Endodermal cell (in vitro differentiated cells): ENCODE data around the gene PHLDB2. TPM values are rescaled to one million over a fixed set of nuclear protein-coding genes. Genes with fewer than 3 reads are reported as not detected.
A peak's percentile ranks its signal among the peaks of the same experiment; 100 is the strongest.

Experiments
- DNase-seq: peaks from one replicate; pipeline ENCODE4 v3.0.0-alpha.2; 2017
- H3K27ac ChIP-seq: 2 replicates; pipeline ENCODE4 v1.5.1; 2013; ENCODE audit warnings: mild to moderate bottlenecking, low read depth, low read length, moderate library complexity
- H3K27me3 ChIP-seq: 2 replicates; pipeline ENCODE4 v1.6.1; 2013; ENCODE audit warnings: mild to moderate bottlenecking, low read length, moderate library complexity; ENCODE audit not compliant: insufficient read depth, control insufficient read depth, poor library complexity, severe bottlenecking
- H3K36me3 ChIP-seq: 2 replicates; pipeline ENCODE4 v1.7.0; 2013; ENCODE audit warnings: mild to moderate bottlenecking, low read length, moderate library complexity; ENCODE audit not compliant: control insufficient read depth, insufficient read depth
- H3K4me1 ChIP-seq: one replicate; pipeline ENCODE4 v1.7.0; 2013; ENCODE audit warnings: low read length; ENCODE audit not compliant: control insufficient read depth, insufficient read depth
- H3K4me3 ChIP-seq: 2 replicates; pipeline ENCODE4 v1.5.1; 2013; ENCODE audit warnings: mild to moderate bottlenecking, low read length, moderate library complexity
- H3K9ac ChIP-seq: 2 replicates; pipeline ENCODE4 v1.6.1; 2013; ENCODE audit warnings: mild to moderate bottlenecking, low read length, moderate library complexity; ENCODE audit not compliant: poor library complexity, severe bottlenecking; ENCODE audit errors: extremely low read depth
- H3K9me3 ChIP-seq: 2 replicates; pipeline ENCODE4 v1.6.1; 2013; ENCODE audit warnings: mild to moderate bottlenecking, low read length, moderate library complexity; ENCODE audit not compliant: control insufficient read depth
- H3K27ac Mint-ChIP-seq: 2 replicates; pipeline ENCODE4 v1.8.0; 2020; ENCODE audit warnings: mixed read lengths
- H3K27me3 Mint-ChIP-seq: 2 replicates; pipeline ENCODE4 v1.8.0; 2021; ENCODE audit warnings: mild to moderate bottlenecking, mixed read lengths; ENCODE audit not compliant: insufficient read depth
- H3K36me3 Mint-ChIP-seq: 2 replicates; pipeline ENCODE4 v1.8.0; 2020; ENCODE audit warnings: low read depth, mixed read lengths
- H3K4me1 Mint-ChIP-seq: 2 replicates; pipeline ENCODE4 v1.8.0; 2020; ENCODE audit warnings: mixed read lengths
- H3K4me3 Mint-ChIP-seq: 2 replicates; pipeline ENCODE4 v1.8.0; 2020; ENCODE audit warnings: mild to moderate bottlenecking, moderate library complexity, mixed read lengths
- H3K9me3 Mint-ChIP-seq: 2 replicates; pipeline ENCODE4 v1.8.0; 2020; ENCODE audit warnings: mild to moderate bottlenecking, mixed read lengths
- WGBS, 2 experiments: methylation state at CpG; one replicate each; pipeline versions ENCODE4 v1.1.5 to v1.1.7; 2013; ENCODE audit warnings: missing lambda C conversion rate in 2 of 2, mixed read lengths in 1 of 2; ENCODE audit not compliant: insufficient coverage in 1 of 2, insufficient read length in 1 of 2; 5-methylcytosine and 5-hydroxymethylcytosine counted together
- total RNA-seq, 2 donors: library from RNA; stranded (reverse); fragmentation: NEBNext Ultra II Directional in 1 of 2; extraction: Animal tissue kit (Norgen Biotek cat#: 25700) in 1 of 2; gene quantifications; 2 replicates in 1 of 2; 3 replicates in 1 of 2; pipeline ENCODE4 v1.2.1, GENCODE V29; 2021
- TF ChIP-seq, protein P1 (sequence below): fragments of 200-600 bp; sonication (generic); conservative IDR thresholded peaks from 2 replicates; pipeline ENCODE4 v1.5.0; 2021; ENCODE audit warnings: antibody characterized with exemption, mild to moderate bottlenecking

PHLDB2 gene
- total RNA-seq, 2 donors from 2014 or later = 59.5 to 67.4 TPM

DNA sequence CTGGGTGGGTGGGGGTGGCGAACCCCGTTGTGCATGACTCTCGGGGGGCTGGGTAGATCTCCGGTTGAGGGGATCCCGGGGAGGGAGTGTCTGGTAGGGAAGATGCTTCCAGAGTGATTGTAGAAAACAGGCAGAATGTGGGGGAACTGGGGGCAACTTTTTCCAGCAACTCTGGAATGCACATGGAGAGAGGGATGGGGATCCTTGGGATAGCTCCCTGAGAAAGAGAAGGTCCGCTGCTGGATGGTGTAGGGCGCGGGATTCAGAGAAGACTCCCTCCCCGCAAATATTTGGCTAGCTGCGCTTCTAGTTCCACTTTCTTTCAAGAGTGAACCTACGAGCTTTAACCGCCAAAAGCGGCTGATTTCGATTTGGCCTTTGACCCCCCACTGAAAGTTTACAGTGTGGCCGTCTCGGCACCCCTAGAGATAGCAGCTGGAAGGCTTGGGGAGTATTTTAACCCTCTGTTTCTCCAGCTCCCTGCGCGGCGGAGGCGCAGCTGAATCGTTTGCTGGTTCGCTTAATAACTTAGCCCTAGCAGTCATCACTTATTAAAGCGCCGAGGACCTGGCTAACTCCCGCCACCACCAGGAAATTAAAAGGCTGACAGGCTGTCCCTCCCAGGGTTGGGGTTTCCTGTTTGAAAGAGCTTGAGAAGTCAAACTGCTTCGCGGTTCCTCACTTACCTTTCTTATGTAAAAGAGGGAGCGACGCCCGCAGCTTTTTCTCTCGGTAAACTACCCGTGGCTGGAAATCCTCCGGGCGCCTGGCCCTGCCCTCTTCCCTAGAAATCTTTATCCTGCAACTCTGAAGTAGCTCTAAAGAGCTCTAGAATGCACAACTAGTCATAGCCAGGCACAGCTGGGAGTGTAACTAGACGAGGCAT, 1.2 kb downstream of the PHLDB2 start:
- Histone ChIP-seq H3K4me3 (peak overlapping the region; percentile 92), H3K36me3 (no peaks in the 10 kb centered on the region), H3K27ac (peak overlapping the region; percentile 80), H3K27me3 (no peaks in the 10 kb centered on the region), H3K9me3 (no peaks in the 10 kb centered on the region), H3K9ac (peak overlapping the region; percentile 58), H3K4me1 (peaks cover 25% of the 10 kb centered on the region)
- peaks cover 4% of the 10 kb centered on the region for H3K27me3 Mint-ChIP-seq
- no peaks in the 10 kb centered on the region for H3K9me3 Mint-ChIP-seq
- H3K4me3 Mint-ChIP-seq = peak overlapping the region; percentile 95
- TF ChIP-seq, protein P1, sequence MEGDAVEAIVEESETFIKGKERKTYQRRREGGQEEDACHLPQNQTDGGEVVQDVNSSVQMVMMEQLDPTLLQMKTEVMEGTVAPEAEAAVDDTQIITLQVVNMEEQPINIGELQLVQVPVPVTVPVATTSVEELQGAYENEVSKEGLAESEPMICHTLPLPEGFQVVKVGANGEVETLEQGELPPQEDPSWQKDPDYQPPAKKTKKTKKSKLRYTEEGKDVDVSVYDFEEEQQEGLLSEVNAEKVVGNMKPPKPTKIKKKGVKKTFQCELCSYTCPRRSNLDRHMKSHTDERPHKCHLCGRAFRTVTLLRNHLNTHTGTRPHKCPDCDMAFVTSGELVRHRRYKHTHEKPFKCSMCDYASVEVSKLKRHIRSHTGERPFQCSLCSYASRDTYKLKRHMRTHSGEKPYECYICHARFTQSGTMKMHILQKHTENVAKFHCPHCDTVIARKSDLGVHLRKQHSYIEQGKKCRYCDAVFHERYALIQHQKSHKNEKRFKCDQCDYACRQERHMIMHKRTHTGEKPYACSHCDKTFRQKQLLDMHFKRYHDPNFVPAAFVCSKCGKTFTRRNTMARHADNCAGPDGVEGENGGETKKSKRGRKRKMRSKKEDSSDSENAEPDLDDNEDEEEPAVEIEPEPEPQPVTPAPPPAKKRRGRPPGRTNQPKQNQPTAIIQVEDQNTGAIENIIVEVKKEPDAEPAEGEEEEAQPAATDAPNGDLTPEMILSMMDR = peak; percentile 63
- H3K36me3 Mint-ChIP-seq = no peaks in the 10 kb centered on the region
- peak; percentile 94 for DNase-seq
- peaks cover 67% of the 10 kb centered on the region for H3K4me1 Mint-ChIP-seq
- WGBS, 2 experiments = 0 to 1% methylated on average over 19 to 35 of the region's 35 CpGs
- H3K27ac Mint-ChIP-seq = peak overlapping the region; percentile 95

DNA sequence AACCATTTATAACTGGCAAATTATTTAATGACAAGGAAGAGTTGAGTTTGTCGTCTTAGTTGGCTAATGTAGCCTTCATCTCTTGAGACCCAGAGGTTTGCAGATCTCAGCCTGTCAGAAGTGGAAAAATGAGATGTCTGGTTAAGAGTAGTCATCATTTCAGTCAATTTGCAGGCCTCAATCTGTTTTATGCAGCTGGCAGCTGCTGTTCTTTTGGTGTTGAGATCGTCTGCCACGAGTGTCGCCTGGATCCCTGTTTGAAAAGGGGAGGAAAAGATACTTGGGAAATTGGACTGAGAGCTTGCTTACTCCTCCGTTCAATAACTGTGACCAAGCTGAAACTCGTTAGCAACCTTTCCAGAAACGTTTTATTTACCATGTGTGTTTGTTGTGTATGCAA, 2.3 kb downstream of the PHLDB2 start:
- TF ChIP-seq, protein P1 = no peak
- Mint-ChIP-seq H3K27ac (no peak overlapping the region), H3K4me3 (peak overlapping the region; percentile 95), H3K27me3 (peaks cover 4% of the 10 kb centered on the region), H3K4me1 (peaks cover 67% of the 10 kb centered on the region), H3K9me3 (no peaks in the 10 kb centered on the region), H3K36me3 (no peaks in the 10 kb centered on the region)
- H3K4me1 ChIP-seq = peaks cover 28% of the 10 kb centered on the region
- peak overlapping the region; percentile 92 for H3K4me3 ChIP-seq
- peak overlapping the region; percentile 58 for H3K9ac ChIP-seq
- peak overlapping the region; percentile 80 for H3K27ac ChIP-seq
- H3K36me3 ChIP-seq = no peaks in the 10 kb centered on the region
- no peaks in the 10 kb centered on the region for H3K9me3 ChIP-seq
- 40 to 62% methylated on average over 6 to 7 of the region's 7 CpGs for WGBS, 2 experiments
- H3K27me3 ChIP-seq = no peaks in the 10 kb centered on the region
- no peak for DNase-seq

DNA sequence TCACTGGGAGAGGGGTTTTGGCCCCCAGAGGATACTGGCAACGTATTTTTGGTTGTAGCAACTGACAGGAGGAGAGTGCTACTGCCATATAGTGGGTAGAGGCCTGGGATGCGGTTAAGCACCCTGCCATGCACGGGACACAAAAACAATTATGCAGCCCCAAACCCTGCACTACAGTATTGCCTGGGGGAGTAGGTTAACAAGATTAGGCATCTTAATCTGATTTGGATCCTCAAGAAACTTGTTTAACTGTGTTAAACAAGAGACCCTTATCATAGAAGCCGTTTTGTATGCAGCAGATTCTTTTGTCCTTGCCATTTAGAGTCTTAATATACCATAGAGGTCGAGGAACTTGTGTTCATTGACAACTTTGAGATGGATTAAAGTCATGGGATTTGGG, 3.4 kb downstream of the PHLDB2 start:
- Mint-ChIP-seq H3K27ac (peak overlapping the region; percentile 73), H3K36me3 (no peaks in the 10 kb centered on the region)

More for the DNA sequence above, 3.4 kb downstream of the PHLDB2 start:
- Mint-ChIP-seq H3K9me3 (no peaks in the 10 kb centered on the region), H3K4me1 (peaks cover 66% of the 10 kb centered on the region), H3K27me3 (peaks cover 2% of the 10 kb centered on the region), H3K4me3 (peak overlapping the region; percentile 95)
- TF ChIP-seq, protein P1 = no peak
- H3K9ac ChIP-seq = no peak overlapping the region
- no peak for DNase-seq
- no peaks in the 10 kb centered on the region for H3K27me3 ChIP-seq
- 22 to 42% methylated on average over 2 to 5 of the region's 5 CpGs for WGBS, 2 experiments
- peaks cover 28% of the 10 kb centered on the region for H3K4me1 ChIP-seq
- H3K36me3 ChIP-seq = no peaks in the 10 kb centered on the region
- H3K9me3 ChIP-seq = no peaks in the 10 kb centered on the region
- H3K4me3 ChIP-seq = peak overlapping the region; percentile 72
- H3K27ac ChIP-seq = peak overlapping the region; percentile 28
